HG03097 (cell line): Measurements from ENCODE around the gene LRRK2.
A peak's percentile ranks its signal among the peaks of the same experiment; 100 is the strongest.
"Not testable (repeated sequence)": the region's sequence is repeated elsewhere in the genome, so short reads cannot be mapped to it uniquely, and the experiment has no call there.

Source experiments
- ATAC-seq: cut with Tn5 transposase; IDR thresholded peaks from one replicate; pipeline ENCODE4 v1.9.1; 2021; ENCODE audit not compliant: unreplicated experiment, low FRiP score

Gene LRRK2

GRCh38 chr12:40244526-40245156 lies 19.8 kb downstream of the LRRK2 start:
- ATAC-seq = not testable (repeated sequence)

- no peak for ATAC-seq
Measured at GRCh38 chr12:40248034-40248433, 23.2 kb downstream of the LRRK2 start.

GRCh38 chr12:40248585-40249297 lies 23.9 kb downstream of the LRRK2 start:
- no peak for ATAC-seq

- not testable (repeated sequence) for ATAC-seq
Measured at GRCh38 chr12:40250652-40251051, 25.9 kb downstream of the LRRK2 start.

- ATAC-seq = no peak
Measured at GRCh38 chr12:40253936-40254335, 29.1 kb downstream of the LRRK2 start.

GRCh38 chr12:40254455-40255085 lies 29.8 kb downstream of the LRRK2 start:
- ATAC-seq = no peak

- ATAC-seq = no peak
Measured at GRCh38 chr12:40258371-40258770, 33.6 kb downstream of the LRRK2 start.

GRCh38 chr12:40261937-40262336 lies 37.1 kb downstream of the LRRK2 start:
- ATAC-seq = peak; percentile 43

GRCh38 chr12:40262657-40263056 lies 37.9 kb downstream of the LRRK2 start:
- peak; percentile 86 for ATAC-seq

GRCh38 chr12:40263616-40264409 lies 39.0 kb downstream of the LRRK2 start:
- ATAC-seq = no peak

GRCh38 chr12:40271981-40272664 lies 47.3 kb downstream of the LRRK2 start:
- ATAC-seq = no peak

- ATAC-seq = no peak
Measured at GRCh38 chr12:40281791-40282364, 57.1 kb downstream of the LRRK2 start.

- ATAC-seq = no peak
Measured at GRCh38 chr12:40286583-40286982, 61.8 kb downstream of the LRRK2 start.

GRCh38 chr12:40287369-40287975 lies 62.7 kb downstream of the LRRK2 start:
- no peak for ATAC-seq

- no peak for ATAC-seq
Measured at GRCh38 chr12:40292788-40293429, 68.1 kb downstream of the LRRK2 start.

- no peak for ATAC-seq
Measured at GRCh38 chr12:40298341-40298740, 73.5 kb downstream of the LRRK2 start.

GRCh38 chr12:40300490-40300889 lies 75.7 kb downstream of the LRRK2 start:
- no peak for ATAC-seq

- ATAC-seq = no peak
Measured at GRCh38 chr12:40309001-40309400, 84.2 kb downstream of the LRRK2 start.

- no peak for ATAC-seq
Measured at GRCh38 chr12:40310211-40310610, 85.4 kb downstream of the LRRK2 start.
